GM19438 (cell line): ENCODE data around the gene CDC14C.

Experiments used
- ATAC-seq: cut with Tn5 transposase; IDR thresholded peaks from one replicate; pipeline ENCODE4 v1.9.1; 2021; ENCODE audit warnings: low read depth; ENCODE audit not compliant: unreplicated experiment

The CDC14C gene

DNA sequence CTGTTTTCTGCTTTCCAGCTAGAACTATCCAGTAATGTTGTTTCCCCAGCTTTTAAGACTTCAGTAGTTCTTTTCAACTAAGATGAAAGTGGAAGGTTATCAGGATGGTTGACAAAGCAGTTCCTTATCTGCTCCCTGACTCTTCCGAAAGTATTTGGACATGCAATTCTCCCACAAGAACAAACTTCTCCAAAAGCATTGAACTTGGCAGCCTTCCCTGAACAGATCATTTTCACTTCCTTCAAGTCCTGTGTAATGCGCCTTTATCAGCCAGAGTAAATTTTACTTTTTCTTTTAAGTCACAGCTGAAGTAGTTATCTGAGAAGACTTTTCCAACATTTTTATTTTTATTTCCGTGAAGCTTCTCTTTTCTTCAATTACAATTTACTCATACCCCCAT is 39.7 kb downstream of the CDC14C start:
- ATAC-seq: no peak

GRCh38 chr7:48971173-48971572 is 46.8 kb downstream of the CDC14C start:
- no peak for ATAC-seq

DNA sequence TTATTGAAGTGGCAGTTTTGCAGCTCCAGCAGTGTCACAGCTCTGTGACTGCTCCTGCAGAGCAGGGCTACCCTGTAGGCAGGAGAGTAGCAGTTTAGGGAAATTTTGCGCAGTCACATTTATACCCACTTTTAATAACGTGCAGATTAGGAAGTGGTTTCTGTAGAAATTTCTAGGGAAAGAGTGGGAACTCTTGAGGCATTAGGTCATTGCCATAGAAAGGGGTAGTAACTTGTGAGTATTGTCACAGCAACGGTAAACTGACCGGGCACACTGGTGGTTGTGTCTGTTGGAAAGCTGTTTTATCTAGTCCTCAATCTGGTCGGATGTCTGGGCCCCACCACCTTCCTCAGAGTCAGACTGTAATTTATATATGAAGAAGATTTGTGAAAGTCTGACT is 51.9 kb downstream of the CDC14C start:
- ATAC-seq: no peak

- ATAC-seq: no peak
Measured at GRCh38 chr7:48976850-48977249, 52.5 kb downstream of the CDC14C start.
